Activated CD4-positive, CD25-positive, alpha-beta regulatory T cell treated with anti-CD3 and anti-CD28 coated beads, Interleukin-2, amount 50 U/mL, for 72 hours (primary cell): ENCODE data around the gene HRH2.

Source experiments
- DNase-seq: peaks from one replicate; pipeline ENCODE4 v3.0.0; 2021

The HRH2 gene

GRCh38 chr5:175679411-175679810 lies 21.5 kb downstream of the HRH2 start:
- DNase-seq, result no peak

- no peak for DNase-seq
Measured at GRCh38 chr5:175680020-175680419, 22.1 kb downstream of the HRH2 start.

GRCh38 chr5:175680463-175680862 lies 22.6 kb downstream of the HRH2 start:
- DNase-seq, result no peak

- DNase-seq, result no peak
Measured at GRCh38 chr5:175681045-175681967, 23.4 kb downstream of the HRH2 start.

- no peak for DNase-seq
Measured at GRCh38 chr5:175681968-175682340, 24.1 kb downstream of the HRH2 start.

GRCh38 chr5:175682664-175683063 lies 24.8 kb downstream of the HRH2 start:
- no peak for DNase-seq

- DNase-seq, result no peak
Measured at GRCh38 chr5:175683231-175683630, 25.4 kb downstream of the HRH2 start.

GRCh38 chr5:175683921-175684320 lies 26.1 kb downstream of the HRH2 start:
- DNase-seq, result no peak

GRCh38 chr5:175684931-175685330 lies 27.1 kb downstream of the HRH2 start:
- no peak for DNase-seq

- DNase-seq, result no peak
Measured at GRCh38 chr5:175685701-175686350, 28.0 kb downstream of the HRH2 start.

GRCh38 chr5:175686396-175686795 lies 28.5 kb downstream of the HRH2 start:
- DNase-seq, result no peak

- DNase-seq, result no peak
Measured at GRCh38 chr5:175686826-175687225, 29.0 kb downstream of the HRH2 start.

- DNase-seq, result no peak
Measured at GRCh38 chr5:175687231-175687701, 29.4 kb downstream of the HRH2 start.

- DNase-seq, result no peak
Measured at GRCh38 chr5:175688352-175689146, 30.7 kb downstream of the HRH2 start.

- DNase-seq, result no peak
Measured at GRCh38 chr5:175689147-175689991, 31.5 kb downstream of the HRH2 start.

- no peak for DNase-seq
Measured at GRCh38 chr5:175690025-175690424, 32.2 kb downstream of the HRH2 start.

- DNase-seq, result no peak
Measured at GRCh38 chr5:175690586-175690985, 32.7 kb downstream of the HRH2 start.

GRCh38 chr5:175691761-175692160 lies 33.9 kb downstream of the HRH2 start:
- no peak for DNase-seq

GRCh38 chr5:175692235-175692995 lies 34.5 kb downstream of the HRH2 start:
- DNase-seq, result no peak

GRCh38 chr5:175692996-175693710 lies 35.3 kb downstream of the HRH2 start:
- DNase-seq, result no peak

GRCh38 chr5:175693741-175694140 lies 35.9 kb downstream of the HRH2 start:
- no peak for DNase-seq
